Activated B cell treated with CpG ODN at 0.5 μM for 24 hours (primary cell): ENCODE results near the gene RHOF. TPM values are rescaled to one million over a fixed set of nuclear protein-coding genes. Genes with fewer than 3 reads are reported as not detected.
"Not testable (repeated sequence)": the region's sequence is repeated elsewhere in the genome, so short reads cannot be mapped to it uniquely, and the experiment has no call there.

ENCODE experiments used
- ATAC-seq: fragments of 200-7000 bp; cut with Tn5 transposase; one replicate; pipeline ENCODE4 v1.10.0; 2021; ENCODE audit warnings: low read depth, mild to moderate bottlenecking, moderate library complexity
- CTCF ChIA-PET: fragments of 350-600 bp; sonication (Branson Sonifier 250); formaldehyde crosslinking; loops from one replicate; lab custom pipeline; 2021; ENCODE audit warnings: antibody characterized with exemption; lab: Charles Lee
- POLR2A ChIA-PET: fragments of 350-600 bp; sonication (Branson Sonifier 250); formaldehyde crosslinking; loops from one replicate; lab custom pipeline; 2021; ENCODE audit warnings: antibody characterized with exemption; lab: Charles Lee
- DNase-seq: peaks from one replicate; pipeline ENCODE4 v3.0.0; 2022
- H3K27ac Mint-ChIP-seq: one replicate; pipeline ENCODE4 v1.8.0; 2020; ENCODE audit warnings: mixed read lengths
- H3K27me3 Mint-ChIP-seq: one replicate; pipeline ENCODE4 v1.8.0; 2021; ENCODE audit warnings: mixed read lengths
- H3K36me3 Mint-ChIP-seq: one replicate; pipeline ENCODE4 v1.8.0; 2021; ENCODE audit warnings: low read depth, mixed read lengths
- H3K4me1 Mint-ChIP-seq: one replicate; pipeline ENCODE4 v1.8.0; 2021; ENCODE audit warnings: mixed read lengths
- H3K4me3 Mint-ChIP-seq: one replicate; pipeline ENCODE4 v1.8.0; 2020; ENCODE audit warnings: mild to moderate bottlenecking, mixed read lengths
- H3K9me3 Mint-ChIP-seq: one replicate; pipeline ENCODE4 v1.8.0; 2020; ENCODE audit warnings: mixed read lengths
- CTCF ChIP-seq: fragments of 200-600 bp; IDR thresholded peaks from one replicate; pipeline ENCODE4 v1.8.0; 2022; ENCODE audit warnings: antibody characterized with exemption, mild to moderate bottlenecking
- intact Hi-C: fragments of 100-400 bp; cut with micrococcal nuclease; formaldehyde crosslinking; loops from one replicate; pipeline ENCODE4 v1.15.1; 2024
- total RNA-seq: library from RNA; stranded (reverse); gene quantifications from 2 replicates; pipeline ENCODE4 v1.2.3, GENCODE V29; 2022

RHOF gene
- total RNA-seq, 1 donor from 2014 or later: 142 TPM

DNA sequence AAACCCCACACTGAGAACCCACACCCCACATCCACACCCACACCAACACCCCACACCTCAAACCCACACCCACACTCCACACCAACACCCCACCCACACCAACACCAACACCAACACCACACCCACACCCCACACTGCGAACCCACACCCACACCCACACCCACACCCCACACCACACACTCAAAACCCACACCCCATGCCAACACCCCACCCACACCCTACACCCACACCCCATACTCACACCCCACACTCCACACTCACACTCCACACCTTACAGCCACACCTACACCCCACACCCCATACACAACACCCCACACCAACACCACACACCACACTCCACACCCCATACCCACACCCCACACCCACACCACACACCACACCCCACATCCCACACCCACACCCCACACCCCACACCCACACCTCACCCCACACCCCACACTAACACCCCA lies 43.0 kb downstream of the RHOF start:
- H3K9me3 Mint-ChIP-seq: no peaks in the 10 kb centered on the region
- no peak for DNase-seq
- H3K4me3 Mint-ChIP-seq: no peak overlapping the region
- no peak for ATAC-seq
- no peaks in the 10 kb centered on the region for H3K27me3 Mint-ChIP-seq
- H3K4me1 Mint-ChIP-seq: peaks cover 8% of the 10 kb centered on the region
- no peak overlapping the region for H3K27ac Mint-ChIP-seq
- no peak for TF ChIP-seq CTCF
- intact Hi-C loops: no loop called here
- H3K36me3 Mint-ChIP-seq: peaks cover 3% of the 10 kb centered on the region
- ChIA-PET CTCF (no interaction called here), POLR2A (no interaction called here)

- H3K4me1 Mint-ChIP-seq: peaks cover 8% of the 10 kb centered on the region
- ATAC-seq (no peak), DNase-seq (no peak)
- ChIA-PET CTCF (no interaction called here), POLR2A (no interaction called here)
- no peak overlapping the region for H3K4me3 Mint-ChIP-seq
- no peaks in the 10 kb centered on the region for H3K27me3 Mint-ChIP-seq
- intact Hi-C loops: no loop called here
- no peak for TF ChIP-seq CTCF
- H3K36me3 Mint-ChIP-seq: peaks cover 3% of the 10 kb centered on the region
- H3K27ac Mint-ChIP-seq: peak overlapping the region; percentile 42
- no peaks in the 10 kb centered on the region for H3K9me3 Mint-ChIP-seq
These were observed 44.2 kb downstream of the RHOF start for GRCh38 chr12:121749267-121749666.

DNA sequence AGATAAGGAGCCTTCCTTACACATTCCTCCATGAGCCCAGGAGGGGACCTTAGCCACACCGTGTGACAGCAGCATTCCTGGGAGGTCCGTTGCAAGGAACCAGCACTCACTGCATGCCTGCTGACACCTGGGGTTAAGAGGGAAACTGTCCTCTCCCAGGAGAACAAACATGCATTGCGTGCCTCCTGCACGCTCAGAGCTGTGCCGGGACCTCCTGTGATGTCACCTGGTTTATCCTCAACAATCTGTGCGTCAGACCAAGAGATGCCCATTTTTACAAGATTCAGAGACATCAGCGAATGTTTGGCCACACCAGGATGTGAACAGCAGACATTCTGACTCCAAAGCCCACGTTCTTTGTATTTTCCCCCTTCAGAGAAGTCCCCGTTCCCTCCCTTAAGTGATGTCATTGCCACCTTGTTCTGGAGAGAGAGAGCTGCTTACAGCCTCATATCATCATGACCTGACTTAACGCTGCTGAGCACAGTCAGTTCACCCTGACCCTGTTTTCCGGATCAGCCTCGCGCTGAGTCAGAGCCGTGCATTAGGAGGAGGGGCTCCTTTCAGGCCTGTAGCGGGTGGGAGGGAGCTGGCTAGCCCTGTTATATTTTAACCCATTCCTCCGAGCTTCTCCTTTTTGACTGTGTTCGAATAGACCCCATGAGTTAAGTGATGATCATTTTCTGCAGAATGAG lies 44.8 kb downstream of the RHOF start:
- peak overlapping the region; percentile 42 for H3K27ac Mint-ChIP-seq
- no peak overlapping the region for H3K4me3 Mint-ChIP-seq
- DNase-seq (no peak), ATAC-seq (peak; percentile 95)
- H3K4me1 Mint-ChIP-seq: peaks cover 8% of the 10 kb centered on the region
- peaks cover 3% of the 10 kb centered on the region for H3K36me3 Mint-ChIP-seq
- no peaks in the 10 kb centered on the region for H3K27me3 Mint-ChIP-seq
- H3K9me3 Mint-ChIP-seq: no peaks in the 10 kb centered on the region
- intact Hi-C loops: no loop called here
- TF ChIP-seq CTCF: no peak
- POLR2A ChIA-PET: no interaction called here
- CTCF ChIA-PET: no interaction called here

- H3K27ac Mint-ChIP-seq: peak overlapping the region; percentile 42
- ATAC-seq (no peak), DNase-seq (no peak)
- H3K9me3 Mint-ChIP-seq: no peaks in the 10 kb centered on the region
- no peak overlapping the region for H3K4me3 Mint-ChIP-seq
- ChIA-PET CTCF (no interaction called here), POLR2A (no interaction called here)
- intact Hi-C loops: no loop called here
- H3K4me1 Mint-ChIP-seq: peaks cover 8% of the 10 kb centered on the region
- peaks cover 3% of the 10 kb centered on the region for H3K36me3 Mint-ChIP-seq
- no peak for TF ChIP-seq CTCF
- H3K27me3 Mint-ChIP-seq: no peaks in the 10 kb centered on the region
These were observed 45.3 kb downstream of the RHOF start for GRCh38 chr12:121748218-121748570.

- ATAC-seq, H3K9me3 Mint-ChIP-seq, intact Hi-C loops, H3K27me3 Mint-ChIP-seq, DNase-seq, H3K27ac Mint-ChIP-seq, H3K36me3 Mint-ChIP-seq, H3K4me3 Mint-ChIP-seq, CTCF ChIA-PET, H3K4me1 Mint-ChIP-seq: not testable (repeated sequence)
- POLR2A ChIA-PET: interaction anchor here (0.7 kb wide), 1 partner anchor 280 kb away, joined by 3 read pairs; no protein-coding TSS in a partner anchor
These were observed 47.9 kb downstream of the RHOF start for GRCh38 chr12:121745545-121745944.

GRCh38 chr12:121741743-121742142 lies 51.7 kb downstream of the RHOF start:
- intact Hi-C loops: no loop called here
- Mint-ChIP-seq H3K36me3 (no peaks in the 10 kb centered on the region), H3K9me3 (no peaks in the 10 kb centered on the region), H3K4me3 (no peak overlapping the region), H3K27ac (no peak overlapping the region), H3K4me1 (no peaks in the 10 kb centered on the region), H3K27me3 (no peaks in the 10 kb centered on the region)
- DNase-seq: no peak
- ChIA-PET POLR2A (no interaction called here), CTCF (no interaction called here)
- ATAC-seq: no peak
- TF ChIP-seq CTCF: no peak
